Liver (tissue), 9 donors: ENCODE measurements around the gene YPEL4. TPM values are rescaled to one million over a fixed set of nuclear protein-coding genes. Genes with fewer than 3 reads are reported as not detected.
A peak's percentile ranks its signal among the peaks of the same experiment; 100 is the strongest.

Source experiments
- DNase-seq: peaks from one replicate; pipeline ENCODE4 v3.0.0-alpha.2; 2017; ENCODE audit warnings: low spot score
- H3K27ac ChIP-seq, 2 donors: one replicate each; pipeline ENCODE4 v1.7.0; 2013; ENCODE audit warnings: inconsistent platforms in 2 of 2, low read length in 2 of 2, control low read depth in 1 of 2, low read depth in 1 of 2, mild to moderate bottlenecking in 1 of 2
- H3K27me3 ChIP-seq, 4 donors: one replicate each; pipeline versions ENCODE4 v1.6.1 to v1.7.0; 2013; ENCODE audit warnings: low read length in 3 of 4, inconsistent platforms in 1 of 4, mild to moderate bottlenecking in 1 of 4, moderate library complexity in 1 of 4; ENCODE audit not compliant: control insufficient read depth in 4 of 4, insufficient read depth in 4 of 4
- H3K36me3 ChIP-seq, 4 donors: one replicate each; pipeline versions ENCODE4 v1.6.1 to v1.7.0; 2013; ENCODE audit warnings: low read length in 3 of 4, mild to moderate bottlenecking in 3 of 4, low read depth in 1 of 4, moderate library complexity in 1 of 4; ENCODE audit not compliant: control insufficient read depth in 4 of 4, insufficient read depth in 3 of 4
- H3K4me1 ChIP-seq, 4 donors: one replicate each; pipeline versions ENCODE4 v1.6.1 to v1.7.0; 2013; ENCODE audit warnings: low read length in 3 of 4, mild to moderate bottlenecking in 3 of 4, moderate library complexity in 1 of 4; ENCODE audit not compliant: control insufficient read depth in 4 of 4, insufficient read depth in 4 of 4
- H3K4me3 ChIP-seq, 3 donors: one replicate each; pipeline versions ENCODE4 v1.6.1 to v1.7.0; 2013; ENCODE audit warnings: low read length in 3 of 3, control low read depth in 1 of 3, low read depth in 1 of 3, mild to moderate bottlenecking in 1 of 3
- H3K9ac ChIP-seq, 2 donors: one replicate each; pipeline ENCODE4 v1.7.0; 2013; ENCODE audit warnings: low read length in 2 of 2, mild to moderate bottlenecking in 2 of 2, moderate library complexity in 2 of 2, control low read depth in 1 of 2, low read depth in 1 of 2
- H3K9me3 ChIP-seq, 4 donors: one replicate each; pipeline versions ENCODE4 v1.6.1 to v1.7.0; 2013; ENCODE audit warnings: low read length in 3 of 4; ENCODE audit not compliant: control insufficient read depth in 4 of 4
- EGR1 ChIP-seq, 2 donors: IDR thresholded peaks; 2 replicates each; pipeline ENCODE4 v1.6.1; 2016 to 2018; ENCODE audit warnings: antibody characterized with exemption in 2 of 2, low read depth in 2 of 2
- FOXA2 ChIP-seq: IDR thresholded peaks from 2 replicates; pipeline ENCODE4 v1.6.1; 2016; ENCODE audit warnings: antibody characterized with exemption
- GABPA ChIP-seq, 2 donors: IDR thresholded peaks in 1 of 2; conservative IDR thresholded peaks in 1 of 2; 2 replicates each; pipeline ENCODE4 v1.6.1; 2016; ENCODE audit warnings: antibody characterized with exemption in 2 of 2, mild to moderate bottlenecking in 1 of 2, moderate library complexity in 1 of 2
- HNF4A ChIP-seq, 2 donors: conservative IDR thresholded peaks; 2 replicates each; pipeline ENCODE4 v1.6.1; 2016; ENCODE audit warnings: antibody characterized with exemption in 2 of 2, mild to moderate bottlenecking in 2 of 2
- HNF4G ChIP-seq: IDR thresholded peaks from 2 replicates; pipeline ENCODE4 v1.6.1; 2016; ENCODE audit warnings: antibody characterized with exemption
- JUND ChIP-seq, 2 donors: IDR thresholded peaks; 2 replicates each; pipeline ENCODE4 v1.6.1; 2016; ENCODE audit warnings: antibody characterized with exemption in 2 of 2
- NR2F2 ChIP-seq: IDR thresholded peaks from 2 replicates; pipeline ENCODE4 v1.6.1; 2016; ENCODE audit warnings: antibody characterized with exemption
- RAD21 ChIP-seq, 2 donors: IDR thresholded peaks; 2 replicates each; pipeline ENCODE4 v1.6.1; 2016; ENCODE audit warnings: antibody characterized with exemption in 2 of 2, mild to moderate bottlenecking in 2 of 2
- RXRA ChIP-seq, 2 donors: IDR thresholded peaks; 2 replicates each; pipeline ENCODE4 v1.6.1; 2017 to 2018; ENCODE audit warnings: antibody characterized with exemption in 2 of 2, mild to moderate bottlenecking in 1 of 2
- SP1 ChIP-seq: IDR thresholded peaks from 2 replicates; pipeline ENCODE4 v1.6.1; 2018; ENCODE audit warnings: antibody characterized with exemption, mild to moderate bottlenecking
- TAF1 ChIP-seq: conservative IDR thresholded peaks from 2 replicates; pipeline ENCODE4 v1.6.1; 2016; ENCODE audit warnings: antibody characterized with exemption, mild to moderate bottlenecking
- YY1 ChIP-seq: IDR thresholded peaks from 2 replicates; pipeline ENCODE4 v1.6.1; 2016; ENCODE audit warnings: antibody characterized with exemption, mild to moderate bottlenecking
- WGBS: extraction: QIAGEN DNeasy Blood & Tissue Kit; methylation state at CpG from one replicate; pipeline ENCODE4 v1.1.7; 2013; 5-methylcytosine and 5-hydroxymethylcytosine counted together
- polyA plus RNA-seq, 2 donors: library from polyadenylated mRNA; stranded (reverse) in 1 of 2; unstranded in 1 of 2; fragments of 200-250 nt in 1 of 2; fragments of >200 nt in 1 of 2; fragmentation: Nextera tagmentation in 1 of 2; extraction: Ambion mirVana in 1 of 2; gene quantifications; one replicate each; pipeline versions ENCODE4 v1.2.1 to v1.2.3, GENCODE V29; 2013 to 2015
- total RNA-seq, 2 donors: library from RNA; depleted of rRNA; stranded (reverse); fragments of >200 nt; gene quantifications; one replicate each; pipeline ENCODE4 v1.2.3, GENCODE V29; 2014
- TF ChIP-seq, protein P1 (sequence below): IDR thresholded peaks from 2 replicates; pipeline ENCODE4 v1.6.1; 2016; ENCODE audit warnings: antibody characterized with exemption
- TF ChIP-seq, protein P2 (sequence below): IDR thresholded peaks from 2 replicates; pipeline ENCODE4 v1.6.1; 2016; ENCODE audit warnings: antibody characterized with exemption
- TF ChIP-seq, protein P3 (sequence below): IDR thresholded peaks from 2 replicates; pipeline ENCODE4 v1.6.1; 2016; ENCODE audit warnings: antibody characterized with exemption, mild to moderate bottlenecking
- TF ChIP-seq, protein P4 (sequence below): fragments of 150-350 bp; IDR thresholded peaks from 2 replicates; pipeline ENCODE4 v1.5.1; 2017; ENCODE audit warnings: improper control_type of control experiment, low read depth, low read length; ENCODE audit not compliant: missing input control
- TF ChIP-seq, protein P5 (sequence below): IDR thresholded peaks from 2 replicates; pipeline ENCODE4 v1.6.1; 2016; ENCODE audit warnings: antibody characterized with exemption
- donor health status: healthy.
- donor health status: healthy.
- donor health status: healthy.
- donor health status: healthy.
- donor health status: healthy.

Gene YPEL4
- total and polyA plus RNA-seq, 4 donors: 0.08 to 19.9 (median 0.22) TPM

DNA sequence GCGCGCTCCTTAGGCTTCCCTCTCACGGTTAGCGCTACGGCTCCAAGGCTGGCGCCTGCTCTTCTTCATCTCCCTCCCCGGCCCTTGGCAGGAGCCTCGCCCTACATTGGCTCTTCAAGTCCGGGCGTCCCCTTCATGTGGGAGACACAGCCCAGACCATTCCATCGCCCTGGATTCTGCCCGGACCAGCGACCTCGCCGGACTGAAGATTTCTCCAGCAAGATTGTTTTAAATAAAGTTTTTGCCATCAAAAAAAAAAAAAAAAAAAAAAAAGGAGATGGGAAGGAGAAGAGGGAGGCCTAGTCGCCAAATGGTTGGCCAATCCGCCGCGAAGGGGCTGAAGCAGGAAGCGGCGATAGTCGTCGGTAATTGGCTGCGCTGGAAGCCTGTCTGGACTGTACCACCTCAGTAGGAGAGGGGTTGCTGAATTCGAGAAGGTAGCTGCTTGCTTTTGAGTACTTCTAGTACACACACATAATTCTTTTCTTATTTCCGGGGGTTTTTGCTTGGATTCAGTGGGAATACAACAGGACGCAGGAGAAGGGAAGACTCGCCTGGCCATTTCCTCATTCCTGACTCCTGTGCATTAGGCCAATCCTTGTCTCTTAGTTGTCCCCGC is 17.5 kb upstream of the YPEL4 start:
- Histone ChIP-seq H3K27me3 (no peaks in the 10 kb centered on the region), H3K4me1 (peaks cover 2 to 23% (median 16%) of the 10 kb centered on the region in 4 donors), H3K9me3 (no peaks in the 10 kb centered on the region), H3K9ac (peak overlapping the region; percentile 95 to 98), H3K36me3 (peaks cover 0 to 9% (median 4%) of the 10 kb centered on the region in 4 donors), H3K27ac (peak overlapping the region; percentile 97 to 99), H3K4me3 (peak overlapping the region; percentile 66 to 98 (median 96))
- peak; percentile 85 for DNase-seq
- TF ChIP-seq HNF4A (conservative IDR thresholded peaks at IDR 0.05) (peak in 1 of 2 donors; percentile 75), RAD21 (IDR thresholded peaks at IDR 0.05) (peak in 1 of 2 donors; percentile 18), TAF1 (peak; percentile 52), SP1 (peak; percentile 94), RXRA (IDR thresholded peaks at IDR 0.05) (peak; percentile 52 to 57), YY1 (peak; percentile 80), JUND (IDR thresholded peaks at IDR 0.05) (peak in 1 of 2 donors; percentile 61), FOXA2 (no peak), HNF4G (no peak), GABPA (IDR thresholded peaks at IDR 0.05 in 1 of 2, conservative IDR thresholded peaks at IDR 0.05 in 1 of 2) (peak; percentile 59 to 85), EGR1 (IDR thresholded peaks at IDR 0.05; ENCODE audit: low read depth in 2 of 2) (peak in 1 of 2 donors; percentile 46), NR2F2 (peak; percentile 73)
- TF ChIP-seq, protein P1, sequence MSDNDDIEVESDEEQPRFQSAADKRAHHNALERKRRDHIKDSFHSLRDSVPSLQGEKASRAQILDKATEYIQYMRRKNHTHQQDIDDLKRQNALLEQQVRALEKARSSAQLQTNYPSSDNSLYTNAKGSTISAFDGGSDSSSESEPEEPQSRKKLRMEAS: no peak
- TF ChIP-seq, protein P2, sequence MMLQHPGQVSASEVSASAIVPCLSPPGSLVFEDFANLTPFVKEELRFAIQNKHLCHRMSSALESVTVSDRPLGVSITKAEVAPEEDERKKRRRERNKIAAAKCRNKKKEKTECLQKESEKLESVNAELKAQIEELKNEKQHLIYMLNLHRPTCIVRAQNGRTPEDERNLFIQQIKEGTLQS: peak; percentile 53
- TF ChIP-seq, protein P3, sequence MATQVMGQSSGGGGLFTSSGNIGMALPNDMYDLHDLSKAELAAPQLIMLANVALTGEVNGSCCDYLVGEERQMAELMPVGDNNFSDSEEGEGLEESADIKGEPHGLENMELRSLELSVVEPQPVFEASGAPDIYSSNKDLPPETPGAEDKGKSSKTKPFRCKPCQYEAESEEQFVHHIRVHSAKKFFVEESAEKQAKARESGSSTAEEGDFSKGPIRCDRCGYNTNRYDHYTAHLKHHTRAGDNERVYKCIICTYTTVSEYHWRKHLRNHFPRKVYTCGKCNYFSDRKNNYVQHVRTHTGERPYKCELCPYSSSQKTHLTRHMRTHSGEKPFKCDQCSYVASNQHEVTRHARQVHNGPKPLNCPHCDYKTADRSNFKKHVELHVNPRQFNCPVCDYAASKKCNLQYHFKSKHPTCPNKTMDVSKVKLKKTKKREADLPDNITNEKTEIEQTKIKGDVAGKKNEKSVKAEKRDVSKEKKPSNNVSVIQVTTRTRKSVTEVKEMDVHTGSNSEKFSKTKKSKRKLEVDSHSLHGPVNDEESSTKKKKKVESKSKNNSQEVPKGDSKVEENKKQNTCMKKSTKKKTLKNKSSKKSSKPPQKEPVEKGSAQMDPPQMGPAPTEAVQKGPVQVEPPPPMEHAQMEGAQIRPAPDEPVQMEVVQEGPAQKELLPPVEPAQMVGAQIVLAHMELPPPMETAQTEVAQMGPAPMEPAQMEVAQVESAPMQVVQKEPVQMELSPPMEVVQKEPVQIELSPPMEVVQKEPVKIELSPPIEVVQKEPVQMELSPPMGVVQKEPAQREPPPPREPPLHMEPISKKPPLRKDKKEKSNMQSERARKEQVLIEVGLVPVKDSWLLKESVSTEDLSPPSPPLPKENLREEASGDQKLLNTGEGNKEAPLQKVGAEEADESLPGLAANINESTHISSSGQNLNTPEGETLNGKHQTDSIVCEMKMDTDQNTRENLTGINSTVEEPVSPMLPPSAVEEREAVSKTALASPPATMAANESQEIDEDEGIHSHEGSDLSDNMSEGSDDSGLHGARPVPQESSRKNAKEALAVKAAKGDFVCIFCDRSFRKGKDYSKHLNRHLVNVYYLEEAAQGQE: peak; percentile 67
- TF ChIP-seq, protein P4, sequence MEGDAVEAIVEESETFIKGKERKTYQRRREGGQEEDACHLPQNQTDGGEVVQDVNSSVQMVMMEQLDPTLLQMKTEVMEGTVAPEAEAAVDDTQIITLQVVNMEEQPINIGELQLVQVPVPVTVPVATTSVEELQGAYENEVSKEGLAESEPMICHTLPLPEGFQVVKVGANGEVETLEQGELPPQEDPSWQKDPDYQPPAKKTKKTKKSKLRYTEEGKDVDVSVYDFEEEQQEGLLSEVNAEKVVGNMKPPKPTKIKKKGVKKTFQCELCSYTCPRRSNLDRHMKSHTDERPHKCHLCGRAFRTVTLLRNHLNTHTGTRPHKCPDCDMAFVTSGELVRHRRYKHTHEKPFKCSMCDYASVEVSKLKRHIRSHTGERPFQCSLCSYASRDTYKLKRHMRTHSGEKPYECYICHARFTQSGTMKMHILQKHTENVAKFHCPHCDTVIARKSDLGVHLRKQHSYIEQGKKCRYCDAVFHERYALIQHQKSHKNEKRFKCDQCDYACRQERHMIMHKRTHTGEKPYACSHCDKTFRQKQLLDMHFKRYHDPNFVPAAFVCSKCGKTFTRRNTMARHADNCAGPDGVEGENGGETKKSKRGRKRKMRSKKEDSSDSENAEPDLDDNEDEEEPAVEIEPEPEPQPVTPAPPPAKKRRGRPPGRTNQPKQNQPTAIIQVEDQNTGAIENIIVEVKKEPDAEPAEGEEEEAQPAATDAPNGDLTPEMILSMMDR: no peak
- TF ChIP-seq, protein P5, sequence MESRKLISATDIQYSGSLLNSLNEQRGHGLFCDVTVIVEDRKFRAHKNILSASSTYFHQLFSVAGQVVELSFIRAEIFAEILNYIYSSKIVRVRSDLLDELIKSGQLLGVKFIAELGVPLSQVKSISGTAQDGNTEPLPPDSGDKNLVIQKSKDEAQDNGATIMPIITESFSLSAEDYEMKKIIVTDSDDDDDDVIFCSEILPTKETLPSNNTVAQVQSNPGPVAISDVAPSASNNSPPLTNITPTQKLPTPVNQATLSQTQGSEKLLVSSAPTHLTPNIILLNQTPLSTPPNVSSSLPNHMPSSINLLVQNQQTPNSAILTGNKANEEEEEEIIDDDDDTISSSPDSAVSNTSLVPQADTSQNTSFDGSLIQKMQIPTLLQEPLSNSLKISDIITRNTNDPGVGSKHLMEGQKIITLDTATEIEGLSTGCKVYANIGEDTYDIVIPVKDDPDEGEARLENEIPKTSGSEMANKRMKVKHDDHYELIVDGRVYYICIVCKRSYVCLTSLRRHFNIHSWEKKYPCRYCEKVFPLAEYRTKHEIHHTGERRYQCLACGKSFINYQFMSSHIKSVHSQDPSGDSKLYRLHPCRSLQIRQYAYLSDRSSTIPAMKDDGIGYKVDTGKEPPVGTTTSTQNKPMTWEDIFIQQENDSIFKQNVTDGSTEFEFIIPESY: no peak
- under 1% methylated on average over 29 of the region's 29 CpGs for WGBS
